Amniotic stem cell (primary cell): ENCODE results near the gene CBX1.
A peak's percentile ranks its signal among the peaks of the same experiment; 100 is the strongest.

Experiments
- DNase-seq: peaks from one replicate; lab custom pipeline; 2025; lab: John Stamatoyannopoulos, UW

Gene CBX1

DNA sequence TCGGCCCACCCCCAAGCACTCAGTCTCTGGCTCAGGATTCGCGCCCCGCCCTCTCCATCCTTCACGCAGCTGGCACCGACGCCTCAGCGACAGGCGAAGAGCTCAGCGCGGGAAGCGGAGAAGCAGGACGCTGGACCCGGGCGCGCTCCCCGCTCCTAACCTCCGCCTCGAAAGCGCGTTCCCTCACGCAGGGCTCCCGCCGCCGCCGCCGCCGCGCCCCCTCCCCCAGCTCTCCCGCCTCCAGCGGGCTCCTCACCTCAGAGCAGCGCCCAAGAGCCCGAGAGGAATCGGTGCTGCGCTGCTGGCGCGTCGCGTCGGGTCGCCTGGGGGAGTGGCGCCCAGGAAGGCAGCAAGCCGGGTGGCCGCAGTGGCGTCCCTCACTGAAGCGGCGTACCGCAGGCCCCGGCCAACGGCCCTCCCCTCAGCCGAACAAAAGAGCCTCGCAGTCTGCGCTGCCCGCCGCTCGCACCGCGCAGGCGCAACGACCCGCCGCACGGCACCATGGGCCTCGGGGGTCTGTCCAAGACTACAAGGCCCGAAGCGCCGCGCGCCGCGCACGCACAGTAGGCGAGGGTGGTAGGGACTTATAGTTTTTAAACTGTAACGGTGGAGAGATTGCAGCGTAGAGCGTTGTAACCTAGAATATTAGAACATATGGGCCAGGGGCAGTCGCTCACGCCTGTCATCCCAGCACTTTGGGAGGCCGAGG lies at the start of gene CBX1:
Gene CBX1, minus strand, starts transcription at position 467 of the 709 bp plus-strand sequence. CDS start 24,474 bp downstream, outside the sequence.
- peak; percentile 70 for DNase-seq

DNA sequence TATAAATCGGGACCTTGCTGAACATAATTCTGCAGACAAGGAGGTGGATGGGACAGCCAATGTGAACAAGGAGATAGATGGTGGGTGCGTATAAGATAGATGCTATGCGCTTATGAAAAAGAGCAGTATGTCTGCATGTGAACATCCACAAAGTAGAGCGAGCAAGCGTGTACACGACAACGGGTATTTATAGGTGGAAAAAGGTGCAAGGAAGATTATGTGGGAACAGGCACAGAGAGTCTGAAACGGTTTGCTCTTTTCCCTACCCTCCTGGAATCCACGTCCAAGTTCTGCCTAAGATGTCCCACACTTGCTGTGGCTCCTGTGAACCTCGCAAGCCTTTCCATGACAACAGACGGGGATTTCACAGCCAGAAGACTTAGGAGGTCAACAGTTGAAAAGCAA lies 49.3 kb upstream of the CBX1 start:
- DNase-seq: no peak

DNA sequence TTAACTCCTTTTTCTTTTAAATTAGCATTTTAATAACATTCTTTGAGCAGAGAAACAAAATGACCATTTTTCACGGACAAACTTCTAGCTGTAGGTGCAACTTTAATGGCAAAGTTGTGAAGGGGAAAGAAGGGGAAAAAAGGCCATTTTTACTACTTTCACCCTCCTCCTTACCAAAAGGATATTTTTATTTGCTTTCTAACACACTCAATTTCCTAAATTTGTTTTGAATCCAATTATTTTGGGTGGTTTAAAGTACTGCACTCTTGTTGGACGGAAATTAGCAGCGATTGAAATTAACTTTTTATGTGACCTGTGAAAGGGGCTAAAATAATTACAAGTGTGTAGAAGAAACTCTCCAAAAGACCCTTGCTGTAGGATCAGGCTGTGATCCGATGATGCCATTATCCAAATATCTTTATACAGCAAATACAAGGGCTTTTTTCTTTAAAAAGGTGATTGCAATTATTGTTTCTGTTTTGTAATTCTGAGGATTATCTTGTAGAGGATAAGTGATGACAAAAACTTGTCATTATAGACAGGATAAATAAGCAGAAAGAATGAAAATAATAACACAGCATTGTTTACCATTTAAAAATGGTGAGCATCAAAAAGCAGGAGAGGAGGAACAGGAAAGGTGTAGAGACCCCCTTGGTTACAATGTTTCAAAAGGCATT lies 48.6 kb upstream of the CBX1 start:
- no peak for DNase-seq

DNA sequence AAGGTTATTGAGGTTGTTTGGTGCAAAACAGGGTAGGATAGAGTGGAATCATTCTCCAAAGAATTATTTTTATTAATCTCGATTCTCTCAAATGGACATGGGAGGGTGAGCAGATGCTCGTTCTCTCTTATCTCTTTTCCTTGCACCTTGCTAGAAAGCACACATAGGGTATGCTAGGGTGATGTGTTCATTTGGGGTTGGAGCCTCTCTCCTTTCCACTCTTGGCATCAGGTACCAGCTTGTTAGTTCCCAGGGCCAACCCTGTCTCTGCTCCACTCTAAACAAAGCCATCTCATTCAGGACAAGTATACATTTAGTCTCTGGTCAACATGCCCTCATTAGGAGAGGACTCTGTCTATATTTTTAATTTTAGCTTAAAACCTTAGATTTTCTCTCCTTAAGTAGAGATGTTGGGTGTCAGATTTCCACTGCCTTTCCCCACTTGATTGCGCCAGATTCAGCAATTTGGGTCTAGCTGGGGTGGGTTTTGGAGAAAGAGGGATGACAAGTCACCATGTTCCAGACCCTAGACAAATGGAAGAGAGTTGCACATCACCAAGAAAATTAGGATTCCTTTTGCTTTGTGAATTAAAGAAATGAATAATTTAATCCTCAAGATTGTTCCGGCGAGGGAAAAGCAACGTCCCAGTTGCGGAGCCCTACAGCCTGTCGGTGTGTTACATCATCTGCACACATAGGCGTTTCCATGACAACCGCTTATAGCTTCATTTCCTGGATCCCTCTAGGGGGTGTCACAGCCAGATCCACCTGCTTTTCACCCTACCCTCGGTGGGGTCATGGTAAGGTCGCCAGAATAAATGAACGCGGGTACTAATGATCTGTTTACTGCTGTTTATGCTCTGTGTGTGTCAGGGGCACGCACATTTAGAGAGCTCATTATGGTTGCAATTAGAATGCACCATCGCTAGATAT lies 47.8 kb upstream of the CBX1 start:
- no peak for DNase-seq

DNA sequence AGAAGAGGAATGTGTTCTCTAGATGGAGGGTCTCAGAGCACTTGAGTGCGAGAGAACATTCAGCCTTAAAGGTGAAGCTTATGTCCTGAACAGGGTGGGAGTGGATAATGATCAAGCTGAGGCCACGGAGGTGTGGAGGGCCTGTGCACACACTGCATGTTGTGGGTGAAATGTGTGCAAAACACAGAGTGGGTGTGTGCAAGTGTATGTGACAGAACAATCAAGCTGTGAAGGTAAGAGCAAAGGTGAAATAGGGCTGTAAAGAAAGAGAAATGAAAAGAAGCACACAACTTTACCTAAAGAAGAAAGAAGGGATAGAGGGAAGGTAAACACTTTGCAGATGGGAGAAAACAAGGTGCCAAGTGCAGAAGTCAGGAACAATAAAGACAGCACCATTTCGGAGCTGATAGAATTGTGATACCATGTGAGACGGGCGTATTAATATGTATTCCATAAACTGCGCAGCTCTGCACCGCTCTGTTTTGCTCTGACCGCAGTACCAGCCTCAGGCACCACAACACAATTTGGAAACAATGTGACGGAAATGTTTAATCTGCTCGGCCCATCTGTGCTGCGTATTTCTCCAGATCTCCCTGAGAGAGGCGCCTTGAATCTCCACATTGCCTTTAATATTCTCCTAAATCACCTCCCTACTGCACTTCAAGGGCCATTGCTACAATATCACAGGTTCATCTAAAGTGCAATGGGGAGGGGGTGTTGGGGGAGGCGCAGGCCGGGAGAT lies 46.9 kb upstream of the CBX1 start:
- no peak for DNase-seq

DNA sequence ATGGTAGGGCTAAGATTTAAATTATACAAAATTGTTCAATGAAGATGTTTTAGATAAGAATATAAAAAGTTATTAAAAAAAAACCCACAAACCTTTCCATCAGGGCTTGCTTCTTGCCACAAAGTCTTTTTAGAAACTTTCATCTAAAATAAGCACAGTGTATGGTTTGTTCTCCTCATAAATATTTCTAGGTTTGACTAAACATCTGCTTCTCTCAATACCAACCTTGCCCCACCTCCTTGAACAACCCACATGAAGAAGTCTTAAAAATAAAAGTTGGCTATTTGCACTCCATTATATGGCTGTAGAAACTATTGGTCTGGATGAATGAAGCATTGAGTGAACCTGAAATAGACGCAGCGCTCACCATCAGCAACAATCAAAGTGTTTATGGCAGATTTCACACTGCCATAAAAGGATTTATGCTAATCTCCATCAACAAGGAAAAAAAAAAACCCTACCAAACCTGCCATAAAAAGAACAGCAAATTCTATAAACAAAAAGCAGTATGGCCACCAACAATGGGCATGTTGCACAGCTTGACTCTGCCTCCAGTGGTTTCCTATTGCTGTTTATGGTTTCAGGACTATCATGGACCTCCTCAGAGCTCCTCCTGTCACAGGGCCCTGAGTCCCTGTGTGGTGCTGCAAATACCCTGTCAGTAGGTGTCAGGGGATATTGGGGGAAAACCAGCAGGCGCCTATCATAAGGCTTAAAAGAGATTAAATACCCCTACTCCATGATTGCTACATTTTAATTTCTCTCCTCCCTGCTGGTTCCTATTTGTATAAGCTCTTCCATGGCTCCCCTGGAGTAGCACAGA lies 43.9 kb upstream of the CBX1 start:
- DNase-seq: no peak

DNA sequence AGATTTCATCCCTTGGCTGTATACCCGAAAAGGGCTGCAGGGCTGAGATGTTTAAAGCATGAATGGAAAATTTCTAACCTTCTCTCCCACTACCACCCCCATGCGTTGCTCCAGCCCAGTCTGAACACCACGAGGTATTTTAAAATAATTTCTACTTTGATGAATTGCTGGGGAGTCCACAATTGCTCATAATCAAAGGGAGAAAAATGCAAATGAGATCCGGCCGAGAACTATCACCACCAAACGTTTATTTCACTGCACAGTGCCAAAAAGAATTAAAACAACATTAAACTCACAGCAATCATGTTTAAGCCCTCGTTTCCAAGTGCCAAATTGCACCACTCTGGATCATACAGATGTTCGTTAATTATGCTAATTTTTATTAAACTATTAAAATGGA lies 43.0 kb upstream of the CBX1 start:
- DNase-seq: no peak

DNA sequence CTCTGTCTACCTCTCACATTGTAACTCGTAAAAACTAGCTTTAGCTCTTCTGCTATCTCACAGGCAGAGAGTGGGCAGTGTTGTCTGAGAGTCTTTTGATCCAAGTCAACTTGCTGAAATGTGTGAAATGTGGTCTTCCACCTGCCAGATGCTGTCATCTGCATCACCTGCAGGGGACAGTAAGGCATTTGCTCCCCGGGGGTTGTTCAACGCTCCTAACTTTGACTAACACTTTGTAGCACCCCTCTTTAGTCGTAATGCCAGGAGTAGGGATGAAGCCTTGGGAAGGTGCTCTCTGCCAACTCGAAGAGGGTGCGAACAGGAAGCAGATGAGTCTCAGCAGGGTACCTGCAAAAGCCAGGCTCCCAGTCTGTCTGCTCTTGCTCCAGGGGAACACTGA lies 42.4 kb upstream of the CBX1 start:
- no peak for DNase-seq

DNA sequence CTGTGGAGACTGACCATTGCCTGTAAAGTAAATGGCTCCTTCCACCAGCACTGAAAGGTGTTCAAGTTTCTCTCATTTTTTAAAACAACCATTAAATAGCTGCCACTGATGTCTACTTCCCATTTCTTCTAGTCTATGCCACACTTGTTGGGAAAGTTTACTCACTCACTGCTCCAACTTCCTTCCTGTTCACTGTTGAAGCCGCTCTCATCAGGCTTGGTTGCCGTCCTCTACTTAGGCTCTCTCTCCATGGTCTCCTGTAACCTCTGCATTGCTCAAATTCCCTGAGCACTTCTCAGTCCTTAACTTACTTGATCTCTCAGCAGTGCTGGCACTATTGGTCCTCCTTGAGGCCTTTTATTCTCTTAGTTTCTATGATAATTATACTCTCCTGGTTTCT lies 38.7 kb upstream of the CBX1 start:
- no peak for DNase-seq

DNA sequence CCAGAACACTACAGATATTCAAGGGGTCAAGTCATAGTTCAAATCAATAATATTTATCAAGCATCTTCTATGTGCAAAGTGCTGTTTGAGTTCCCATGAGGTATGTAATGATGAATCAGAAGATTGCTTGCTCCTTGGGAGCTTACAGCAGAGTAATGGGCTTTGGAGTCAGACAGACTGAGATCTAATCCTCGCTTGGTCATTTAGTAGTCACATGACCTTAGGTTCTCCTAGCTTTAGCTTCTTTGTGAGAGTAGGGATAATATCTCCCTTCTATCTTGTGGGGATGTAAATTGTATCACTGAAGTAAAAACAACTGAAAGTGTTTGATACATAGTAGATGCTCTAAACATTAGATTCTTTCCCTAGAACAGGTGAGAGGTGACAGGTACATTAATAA lies 36.4 kb upstream of the CBX1 start:
- DNase-seq: no peak

DNA sequence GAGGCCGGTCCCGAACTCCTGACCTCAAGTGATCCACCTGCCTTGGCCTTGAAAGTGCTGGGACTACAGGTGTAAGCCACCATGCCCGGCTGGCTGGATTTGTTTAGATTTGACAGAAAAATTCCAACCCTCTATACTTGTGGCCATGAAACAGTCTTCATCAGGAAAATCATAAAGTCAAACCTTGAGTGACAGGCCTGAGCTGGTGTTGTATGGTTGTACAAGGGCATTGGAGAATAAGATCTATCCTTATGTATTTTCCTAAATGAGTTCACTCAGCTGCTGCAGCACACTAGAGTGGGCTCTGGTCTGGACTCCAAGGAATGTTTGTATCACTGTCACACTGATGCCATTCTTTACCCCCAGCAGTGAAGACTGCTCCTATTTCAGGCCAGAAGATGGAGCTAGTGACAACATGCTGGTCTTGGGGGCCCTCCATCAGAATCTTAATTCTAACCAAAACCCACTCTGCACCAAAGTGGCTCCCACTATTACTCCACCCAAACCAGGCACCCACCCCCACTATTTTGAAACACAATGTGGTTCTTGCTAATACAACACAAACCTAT lies 33.7 kb upstream of the CBX1 start:
- DNase-seq: no peak

DNA sequence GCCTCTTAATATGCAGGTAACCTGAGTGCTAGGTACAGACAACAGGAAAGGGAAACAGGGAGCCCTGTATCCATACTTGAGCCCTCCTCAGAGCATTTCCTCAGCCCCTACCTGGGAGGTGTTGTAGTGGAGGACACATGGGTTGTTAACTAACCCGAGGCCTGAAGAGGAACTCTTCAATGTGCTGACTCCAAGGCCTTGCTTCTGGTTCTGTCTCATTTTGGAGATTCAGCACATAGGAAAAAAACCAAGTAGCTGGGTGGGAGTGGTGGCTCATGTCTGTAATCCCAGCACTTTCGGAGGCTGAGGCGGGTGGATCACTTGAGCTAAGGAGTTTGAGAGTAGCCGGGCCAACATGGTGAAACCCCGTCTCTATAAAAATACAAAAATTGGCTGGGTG lies 31.1 kb upstream of the CBX1 start:
- no peak for DNase-seq

DNA sequence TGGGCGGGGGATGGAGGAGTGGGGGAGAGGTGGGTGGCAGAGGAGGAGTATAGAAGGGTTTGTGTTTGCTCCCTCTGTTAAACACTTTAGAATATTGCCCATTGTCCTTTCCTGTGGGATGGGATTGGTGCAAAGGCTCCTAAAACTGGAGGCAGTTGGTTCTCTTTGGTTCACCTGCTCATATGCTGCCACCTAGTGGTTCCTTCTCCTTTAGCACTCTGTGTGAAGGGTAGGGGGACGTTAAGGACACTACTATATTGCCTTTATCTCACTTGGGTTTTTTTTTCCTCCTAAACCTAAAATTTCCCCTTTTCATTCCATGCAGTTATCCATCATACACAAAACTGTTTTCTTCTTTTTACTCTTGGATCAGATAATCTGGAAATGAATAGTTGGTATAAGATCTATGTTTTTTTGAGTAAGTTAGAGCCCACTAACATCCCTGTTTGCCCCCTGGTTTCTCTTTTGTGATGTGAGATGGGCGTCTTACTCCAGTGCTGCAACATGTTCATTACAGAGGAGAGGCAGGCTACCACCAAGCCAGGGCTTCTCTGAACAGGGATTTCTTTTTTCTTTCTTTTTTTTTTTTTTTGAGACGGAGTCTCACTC lies 30.0 kb upstream of the CBX1 start:
- DNase-seq: peak; percentile 57

DNA sequence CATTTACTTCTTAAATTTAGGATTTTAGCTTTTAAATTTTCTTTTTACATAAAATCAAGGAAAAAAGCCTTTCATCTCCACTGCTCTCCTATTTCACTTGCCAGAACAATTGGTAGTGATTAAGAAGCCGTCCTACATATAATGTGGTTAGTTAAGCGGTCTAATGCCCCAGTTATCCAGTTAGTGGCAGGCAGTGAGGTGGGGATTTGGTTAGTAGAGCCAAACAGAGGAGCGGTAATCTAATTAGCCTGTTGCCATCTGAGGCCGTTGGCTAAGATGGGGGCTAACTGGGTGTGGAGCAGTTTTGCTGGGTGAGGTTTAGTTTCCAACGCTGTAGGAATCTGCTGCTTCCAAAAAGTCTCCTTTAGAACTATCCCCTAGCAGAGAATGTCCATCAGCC lies 28.7 kb upstream of the CBX1 start:
- DNase-seq: no peak

DNA sequence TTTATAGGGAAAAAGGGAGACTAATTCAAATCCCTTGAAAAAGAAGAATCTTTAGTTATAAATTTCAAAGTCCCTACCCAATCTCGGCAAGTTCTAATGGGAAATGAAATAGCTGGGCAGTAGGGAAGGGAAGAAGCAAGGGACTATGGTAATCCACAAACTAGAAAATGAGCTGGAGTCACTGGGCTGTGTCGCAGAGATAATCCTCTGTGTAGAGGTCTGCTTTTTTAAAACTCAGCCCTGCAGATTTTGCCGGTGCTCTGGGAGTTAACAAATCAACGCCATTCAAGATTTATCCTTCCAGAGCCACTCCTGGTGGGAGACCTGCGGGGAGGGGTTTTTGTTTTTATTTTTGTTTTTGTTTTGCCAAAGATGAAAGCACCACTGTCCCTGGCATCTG lies 27.1 kb upstream of the CBX1 start:
- DNase-seq: no peak

DNA sequence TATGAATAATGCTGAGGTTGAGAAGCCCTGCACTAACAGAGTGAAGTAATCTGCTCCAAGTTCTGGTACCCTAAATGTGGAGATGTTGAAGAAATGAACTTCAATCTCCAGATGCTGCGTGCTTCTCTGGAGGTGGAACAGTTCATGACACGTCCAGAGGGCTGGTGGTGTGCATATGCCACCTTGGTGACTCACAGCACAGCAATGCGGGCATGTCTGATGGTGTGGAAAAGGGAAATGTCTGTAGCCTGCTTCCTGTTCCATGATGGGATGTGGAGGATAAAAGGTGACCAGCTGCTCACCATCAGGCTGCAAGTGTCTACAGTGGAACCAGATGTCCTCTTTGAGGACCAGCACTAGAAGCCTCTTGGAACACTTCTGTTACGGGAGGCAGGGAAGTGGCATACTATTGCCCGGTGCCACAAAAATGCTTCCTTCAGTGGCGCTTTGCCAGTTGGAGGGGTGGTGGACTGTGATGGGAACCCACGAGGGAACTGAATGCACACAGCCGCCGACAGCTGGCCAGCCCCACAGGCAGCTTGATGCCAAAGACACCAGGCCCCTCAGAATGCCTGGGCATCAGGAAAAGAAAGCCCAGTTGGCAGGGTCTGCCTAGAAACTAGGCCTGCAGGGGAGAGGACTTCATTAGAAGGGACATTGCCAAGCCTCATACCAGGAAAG lies 26.2 kb upstream of the CBX1 start:
- no peak for DNase-seq

DNA sequence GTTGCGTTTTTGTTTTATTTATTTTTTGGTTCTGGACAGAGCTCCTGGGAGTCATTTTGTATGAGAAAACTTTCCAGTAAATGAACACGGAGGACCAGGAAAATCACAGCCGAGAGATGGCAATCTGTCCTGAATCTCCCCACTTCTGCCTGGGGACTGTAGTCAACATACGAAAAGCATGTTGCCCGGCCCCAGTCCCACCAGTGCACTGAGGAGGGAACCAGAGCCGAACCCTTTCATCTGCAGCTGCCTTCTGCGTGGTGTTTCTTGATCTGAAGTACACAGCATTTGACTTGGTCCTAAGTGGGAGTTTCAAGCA lies 25.2 kb upstream of the CBX1 start:
- DNase-seq: no peak

DNA sequence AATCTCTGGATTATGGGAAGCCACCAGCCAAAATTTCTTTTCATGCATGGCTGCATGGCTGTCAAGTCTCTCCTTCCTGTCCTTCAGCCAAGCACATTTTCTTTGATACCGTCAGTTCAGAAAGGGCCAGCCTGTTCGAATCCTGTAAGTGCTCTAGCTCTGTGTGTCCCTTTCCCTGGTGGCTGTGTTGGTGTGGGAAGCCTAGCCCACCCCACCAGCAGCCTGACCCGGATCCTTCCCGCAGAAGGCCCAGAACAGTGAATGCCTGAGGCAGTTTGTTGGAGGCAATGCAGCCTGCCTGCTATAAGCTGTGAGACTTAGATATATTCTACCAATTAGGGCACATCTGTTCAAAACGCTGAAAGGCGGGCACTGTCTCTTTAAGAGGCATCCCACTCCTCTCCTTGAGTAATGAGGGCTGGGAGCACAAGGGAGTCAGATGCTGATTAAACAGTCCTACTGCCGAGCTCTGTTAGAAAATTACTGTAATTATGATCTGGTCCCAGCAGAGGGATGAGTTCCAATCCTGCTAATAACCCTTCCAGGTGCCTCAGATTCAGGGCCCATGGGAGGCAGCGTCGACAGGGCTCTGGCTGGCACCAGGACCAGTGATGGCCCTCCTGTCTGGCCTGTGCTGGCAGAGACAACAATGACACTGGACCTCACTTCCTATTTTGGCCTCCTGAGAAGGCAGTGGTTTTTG lies 24.7 kb upstream of the CBX1 start:
- DNase-seq: no peak

DNA sequence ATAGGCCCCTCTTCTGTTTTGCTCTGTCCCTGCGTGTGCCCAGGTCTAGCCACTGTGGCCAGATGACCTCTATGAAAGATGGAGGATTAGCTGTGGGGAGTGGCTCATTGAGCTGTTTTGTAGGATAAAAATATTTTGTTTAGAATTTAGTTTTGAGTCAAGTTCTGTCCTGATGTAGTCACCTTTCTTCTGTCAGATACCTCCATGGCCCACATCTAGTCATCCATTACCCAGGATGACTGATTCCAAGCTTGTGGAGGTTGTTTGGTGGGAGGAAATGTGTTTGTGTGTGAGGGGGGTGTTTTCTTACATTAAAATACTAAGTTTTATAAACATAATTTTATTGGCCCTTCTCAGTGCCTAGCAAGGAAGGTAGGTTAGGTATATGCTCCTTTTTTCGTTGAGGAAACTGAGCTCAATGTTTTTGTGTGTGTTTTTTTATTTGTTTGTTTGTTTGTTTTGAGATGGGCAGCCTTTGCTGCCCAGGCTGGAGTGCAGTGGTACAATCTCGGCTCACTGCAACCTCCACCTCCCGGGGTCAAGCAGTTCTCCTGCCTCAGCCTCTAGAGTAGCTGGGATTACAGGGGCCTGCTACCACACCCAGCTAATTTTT lies 22.6 kb upstream of the CBX1 start:
- DNase-seq: no peak
